Vagina (tissue), 2 donors: ENCODE data around the gene MMRN2.

Experiments
- CTCF ChIP-seq, 3 experiments: fragments of 450-650 bp in 2 of 3; fragments of 200-600 bp in 1 of 3; sonication (generic) in 1 of 3; IDR thresholded peaks; one replicate each; pipeline ENCODE4 v1.5.1; 2017 to 2019; ENCODE audit warnings: antibody characterized with exemption in 3 of 3, mild to moderate bottlenecking in 2 of 3, moderate library complexity in 2 of 3
- POLR2AphosphoS5 ChIP-seq, 2 donors: sonication (generic); formaldehyde crosslinking; IDR thresholded peaks; one replicate each; pipeline ENCODE4 v1.9.0; 2017; ENCODE audit warnings: antibody characterized with exemption in 2 of 2, mild to moderate bottlenecking in 2 of 2, low read depth in 1 of 2; ENCODE audit not compliant: insufficient read depth in 1 of 2

- TF ChIP-seq CTCF (IDR thresholded peaks at IDR 0.05): no peak
- no peak for TF ChIP-seq POLR2AphosphoS5 (IDR thresholded peaks at IDR 0.05; ENCODE audit: insufficient read depth in 1 of 2, low read depth in 1 of 2)
Observed at GRCh38 chr10:86922553-86922961, 34.9 kb downstream of the MMRN2 start.
